IgD-negative memory B cell (primary cell): ENCODE results near the gene OR9Q2. TPM values are rescaled to one million over a fixed set of nuclear protein-coding genes. Genes with fewer than 3 reads are reported as not detected.

Source experiments
- H3K27ac Mint-ChIP-seq, 3 donors: one replicate each; pipeline ENCODE4 v1.8.0; 2020 to 2022; ENCODE audit warnings: mild to moderate bottlenecking in 3 of 3, mixed read lengths in 3 of 3, moderate library complexity in 1 of 3
- H3K27me3 Mint-ChIP-seq: one replicate; pipeline ENCODE4 v1.8.0; 2021; ENCODE audit warnings: mixed read lengths
- H3K36me3 Mint-ChIP-seq: one replicate; pipeline ENCODE4 v1.8.0; 2020; ENCODE audit warnings: mild to moderate bottlenecking, mixed read lengths
- H3K4me1 Mint-ChIP-seq, 3 donors: one replicate each; pipeline ENCODE4 v1.8.0; 2020 to 2022; ENCODE audit warnings: mixed read lengths in 3 of 3, mild to moderate bottlenecking in 1 of 3
- H3K4me3 Mint-ChIP-seq, 4 donors: one replicate each; pipeline ENCODE4 v1.8.0; 2020 to 2022; ENCODE audit warnings: mild to moderate bottlenecking in 4 of 4, mixed read lengths in 4 of 4, moderate library complexity in 3 of 4
- H3K9me3 Mint-ChIP-seq, 3 donors: one replicate each; pipeline ENCODE4 v1.8.0; 2020 to 2021; ENCODE audit warnings: mixed read lengths in 3 of 3, mild to moderate bottlenecking in 1 of 3
- polyA plus RNA-seq: library from polyadenylated mRNA; unstranded; fragments of 300-500 nt; fragmentation: Illumina TruSeq; gene quantifications from one replicate; pipeline ENCODE4 v1.2.3, GENCODE V29; 2021

Gene OR9Q2
- polyA plus RNA-seq, 1 donor from 2014 or later = not detected

DNA sequence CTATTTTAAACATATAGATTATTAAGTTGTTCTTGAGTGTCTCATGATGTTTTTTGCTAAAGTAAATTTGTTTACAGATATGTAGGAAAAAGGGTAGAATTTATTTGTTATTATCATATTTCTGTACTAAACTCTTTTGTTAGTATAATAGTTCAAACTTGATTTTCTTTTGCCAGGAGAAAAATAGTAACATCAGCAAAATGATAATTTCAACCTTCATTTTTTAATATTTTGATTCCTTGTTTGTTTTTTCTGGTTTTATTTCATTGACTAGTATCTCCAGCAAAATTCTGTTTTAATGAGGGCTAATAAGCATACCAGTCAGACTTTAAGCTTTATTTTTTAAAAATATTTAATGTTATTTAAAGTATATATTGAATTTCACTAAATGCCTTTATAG lies 27.6 kb downstream of the OR9Q2 start:
- Mint-ChIP-seq H3K9me3 (peaks cover 0 to 6% (median 0%) of the 10 kb centered on the region in 3 donors), H3K4me1 (no peaks in the 10 kb centered on the region), H3K27me3 (peaks cover 2% of the 10 kb centered on the region), H3K4me3 (no peak overlapping the region), H3K27ac (no peak overlapping the region), H3K36me3 (peaks cover 2% of the 10 kb centered on the region)

DNA sequence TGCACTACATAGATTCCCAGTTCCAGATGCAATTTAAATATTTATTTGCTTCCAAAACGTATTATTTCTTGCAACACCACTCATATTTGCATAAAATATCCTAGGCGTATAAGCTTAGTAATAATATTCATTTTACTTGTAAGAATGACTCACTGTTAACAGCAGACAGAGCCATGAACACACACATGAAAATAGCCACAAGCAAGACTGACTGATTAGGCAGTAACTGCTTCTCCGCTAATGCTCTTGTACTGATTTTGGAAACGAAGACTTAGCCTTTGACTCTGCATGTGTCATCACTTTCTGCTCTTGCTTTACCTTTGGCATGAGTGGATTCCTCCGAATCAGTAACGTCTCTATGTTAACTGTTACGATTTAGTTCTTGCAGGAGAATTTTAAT lies 33.9 kb downstream of the OR9Q2 start:
- H3K27me3 Mint-ChIP-seq = no peaks in the 10 kb centered on the region
- H3K27ac Mint-ChIP-seq = no peak overlapping the region
- H3K9me3 Mint-ChIP-seq = peaks cover 0 to 2% (median 0%) of the 10 kb centered on the region in 3 donors
- H3K4me1 Mint-ChIP-seq = no peaks in the 10 kb centered on the region
- no peak overlapping the region for H3K4me3 Mint-ChIP-seq
- peaks cover 2% of the 10 kb centered on the region for H3K36me3 Mint-ChIP-seq

DNA sequence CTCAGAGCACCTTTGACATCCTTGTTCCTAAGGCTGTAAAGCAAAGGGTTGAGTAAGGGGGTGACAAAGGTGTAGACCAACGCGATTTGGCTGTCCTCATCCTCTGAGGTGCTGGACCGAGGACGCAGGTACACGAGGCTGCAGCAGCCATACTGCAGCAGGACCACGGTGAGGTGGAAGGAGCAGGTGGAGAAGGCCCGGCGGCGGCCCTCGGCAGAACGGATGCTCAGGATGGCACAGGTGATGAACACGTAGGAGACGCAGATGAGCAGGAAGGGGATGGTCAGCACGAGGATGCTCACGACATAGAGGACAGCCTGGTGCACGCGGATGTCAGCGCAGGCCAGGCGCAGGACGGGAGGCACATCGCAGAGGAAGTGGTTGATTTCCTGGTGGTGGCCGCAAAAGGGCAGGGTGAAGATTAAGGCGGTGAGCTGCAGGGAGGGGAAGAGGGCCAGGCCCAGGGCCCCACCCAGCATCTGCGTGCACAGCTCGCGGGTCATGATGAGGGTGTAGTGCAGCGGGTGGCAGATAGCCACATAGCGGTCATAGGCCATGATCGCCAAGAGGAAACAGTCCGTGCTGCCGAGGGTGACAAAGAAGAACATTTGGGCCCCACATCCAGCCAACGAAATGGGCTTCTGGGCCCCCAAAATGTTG lies 39.2 kb downstream of the OR9Q2 start:
- Mint-ChIP-seq H3K27ac (no peak overlapping the region), H3K9me3 (peaks cover 0 to 3% (median 0%) of the 10 kb centered on the region in 3 donors), H3K4me1 (no peaks in the 10 kb centered on the region), H3K27me3 (peaks cover 2% of the 10 kb centered on the region), H3K4me3 (no peak overlapping the region), H3K36me3 (no peaks in the 10 kb centered on the region)

Other genes with a start within 250 kb of the OR9Q2 start
- not detected for gene OR9Q1, start 165.2 kb upstream of the OR9Q2 start, polyA plus RNA-seq
- gene OR6Q1, start 158.1 kb upstream of the OR9Q2 start, polyA plus RNA-seq = not detected
- not detected for gene OR9I1, start 63.5 kb upstream of the OR9Q2 start, polyA plus RNA-seq
- gene OR1S2, start 15.1 kb downstream of the OR9Q2 start, polyA plus RNA-seq = not detected
- gene OR1S1, start 23.6 kb downstream of the OR9Q2 start, polyA plus RNA-seq = not detected
- not detected for gene OR10Q1, start 39.8 kb downstream of the OR9Q2 start, polyA plus RNA-seq
- gene OR10W1, start 79.2 kb downstream of the OR9Q2 start, polyA plus RNA-seq = not detected
- gene OR5B17, start 170.0 kb downstream of the OR9Q2 start, polyA plus RNA-seq = not detected
- not detected for gene OR5B3, start 217.8 kb downstream of the OR9Q2 start, polyA plus RNA-seq
- not detected for gene OR5B2, start 239.1 kb downstream of the OR9Q2 start, polyA plus RNA-seq